GM06990 (cell line): ENCODE results near the gene HMOX2.

Source experiments
- DNase-seq: peaks from one replicate; pipeline ENCODE4 v3.0.0-alpha.2; 2011; ENCODE audit not compliant: insufficient read length; ENCODE audit errors: extremely low read depth
- H3K27me3 ChIP-seq: replicated peaks from 2 replicates; pipeline ENCODE4 v1.6.0; 2011; ENCODE audit warnings: low read length; ENCODE audit not compliant: control insufficient read depth, insufficient read depth
- H3K36me3 ChIP-seq: 2 replicates; pipeline ENCODE4 v1.5.1; 2011; ENCODE audit warnings: low read length; ENCODE audit not compliant: control insufficient read depth, insufficient read depth
- H3K4me3 ChIP-seq: replicated peaks from 2 replicates; pipeline ENCODE4 v1.5.1; 2011; ENCODE audit warnings: low read depth, mild to moderate bottlenecking, control low read depth, low read length
- TF ChIP-seq, protein P1 (sequence below): IDR thresholded peaks from 2 replicates; pipeline ENCODE4 v1.5.1; 2011; ENCODE audit warnings: low read length, control low read depth, mild to moderate bottlenecking, inconsistent platforms; ENCODE audit not compliant: insufficient read depth, poor library complexity, severe bottlenecking

Gene HMOX2

DNA sequence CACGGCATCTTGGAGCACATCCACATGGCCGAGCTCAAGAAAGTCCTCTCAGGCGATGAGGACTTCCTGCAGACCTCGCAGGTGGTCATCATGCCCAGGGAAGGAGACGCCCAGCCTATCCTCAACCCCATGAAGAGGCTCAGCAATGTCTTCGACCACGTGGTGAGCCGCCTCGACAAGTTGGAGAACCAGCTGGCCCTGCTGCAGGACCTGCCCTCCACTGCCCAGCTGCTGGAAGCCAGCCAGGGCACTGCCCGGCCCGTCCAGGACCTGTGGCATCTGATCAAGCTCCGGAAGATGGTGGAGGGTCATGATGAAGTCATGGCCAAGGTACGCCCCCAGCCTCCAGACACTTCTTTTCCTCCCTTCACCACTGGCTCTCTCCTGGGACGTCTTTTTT, 80.4 kb downstream of the HMOX2 start:
- no peak for DNase-seq
- TF ChIP-seq, protein P1, sequence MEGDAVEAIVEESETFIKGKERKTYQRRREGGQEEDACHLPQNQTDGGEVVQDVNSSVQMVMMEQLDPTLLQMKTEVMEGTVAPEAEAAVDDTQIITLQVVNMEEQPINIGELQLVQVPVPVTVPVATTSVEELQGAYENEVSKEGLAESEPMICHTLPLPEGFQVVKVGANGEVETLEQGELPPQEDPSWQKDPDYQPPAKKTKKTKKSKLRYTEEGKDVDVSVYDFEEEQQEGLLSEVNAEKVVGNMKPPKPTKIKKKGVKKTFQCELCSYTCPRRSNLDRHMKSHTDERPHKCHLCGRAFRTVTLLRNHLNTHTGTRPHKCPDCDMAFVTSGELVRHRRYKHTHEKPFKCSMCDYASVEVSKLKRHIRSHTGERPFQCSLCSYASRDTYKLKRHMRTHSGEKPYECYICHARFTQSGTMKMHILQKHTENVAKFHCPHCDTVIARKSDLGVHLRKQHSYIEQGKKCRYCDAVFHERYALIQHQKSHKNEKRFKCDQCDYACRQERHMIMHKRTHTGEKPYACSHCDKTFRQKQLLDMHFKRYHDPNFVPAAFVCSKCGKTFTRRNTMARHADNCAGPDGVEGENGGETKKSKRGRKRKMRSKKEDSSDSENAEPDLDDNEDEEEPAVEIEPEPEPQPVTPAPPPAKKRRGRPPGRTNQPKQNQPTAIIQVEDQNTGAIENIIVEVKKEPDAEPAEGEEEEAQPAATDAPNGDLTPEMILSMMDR = no peak
- Histone ChIP-seq H3K27me3 (no peaks in the 10 kb centered on the region; the same call in 1 of the 2 replicates), H3K4me3 (no peak overlapping the region), H3K36me3 (no peaks in the 10 kb centered on the region)

DNA sequence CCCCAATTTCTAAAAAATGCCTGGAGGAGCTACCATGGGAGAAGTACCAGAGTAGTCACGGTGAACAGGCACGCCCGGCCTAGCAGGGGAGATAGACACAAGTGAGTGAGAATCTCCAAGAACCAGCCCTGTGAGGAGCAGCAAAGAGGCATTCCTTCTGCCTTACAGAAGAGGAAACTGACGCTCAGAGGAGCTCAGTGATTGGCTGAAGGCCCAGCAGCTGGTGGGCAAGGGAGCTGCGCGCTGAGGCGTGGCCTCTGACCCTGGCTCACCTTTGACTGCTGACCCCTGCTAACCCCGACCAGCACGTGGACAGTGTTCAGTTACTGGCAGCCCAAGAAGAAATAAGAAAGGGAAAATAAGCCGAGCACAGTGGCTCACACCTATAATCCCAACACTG, 81.8 kb downstream of the HMOX2 start:
- Histone ChIP-seq H3K4me3 (no peak overlapping the region), H3K27me3 (no peaks in the 10 kb centered on the region; the same call in 1 of the 2 replicates), H3K36me3 (no peaks in the 10 kb centered on the region)
- TF ChIP-seq, protein P1 = no peak
- no peak for DNase-seq
